Stimulated activated CD4-positive, alpha-beta T cell treated with anti-CD3 and anti-CD28 coated beads, Interleukin-2, amount 100 ng/mL, for 24 hours (primary cell): ENCODE measurements around the gene RPS15A.

ENCODE experiments used
- DNase-seq, 2 donors: peaks; one replicate each; pipeline ENCODE4 v3.0.0-alpha.2; 2020

The RPS15A gene

DNA sequence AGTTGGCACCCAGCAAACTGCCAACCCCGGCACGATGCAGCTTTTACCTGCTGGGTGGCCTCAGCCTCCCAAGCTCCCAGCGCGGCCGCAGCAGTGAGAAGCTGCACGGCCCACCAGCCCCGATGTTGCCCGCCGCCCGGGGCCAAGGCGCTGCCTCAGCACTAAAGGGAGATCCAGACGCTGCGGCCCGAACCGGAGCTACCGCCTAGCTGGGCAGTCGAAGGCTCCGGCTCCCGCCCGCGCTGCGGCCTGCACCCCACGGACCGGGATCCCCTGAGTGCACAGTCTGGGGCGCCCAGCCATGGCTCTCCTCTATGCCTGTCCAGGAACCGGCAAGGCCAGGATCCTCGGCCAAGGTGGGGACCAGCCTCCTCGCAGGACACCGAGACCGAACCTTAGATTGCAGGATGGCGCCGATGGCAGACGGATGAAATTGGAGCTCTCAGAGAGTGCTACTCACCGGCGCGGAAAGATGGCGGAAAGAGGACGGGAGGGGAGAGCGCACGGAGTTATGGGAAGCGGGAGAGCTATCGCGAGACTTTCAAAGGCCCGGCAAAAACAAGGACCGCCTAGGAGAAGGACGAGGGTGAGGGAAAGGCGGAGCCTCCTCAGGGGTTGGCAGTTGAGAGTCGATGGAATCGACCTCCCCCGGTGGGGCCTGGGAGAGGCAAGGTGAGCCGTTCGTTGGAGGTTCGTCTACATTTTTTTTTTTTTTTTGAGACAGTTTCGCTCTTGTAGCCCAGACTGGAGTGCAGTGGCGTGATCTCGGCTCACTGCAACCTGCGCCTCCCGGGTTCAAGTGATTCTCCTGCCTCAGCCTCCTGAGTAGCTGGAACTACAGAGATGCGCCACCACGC, at the start of gene RPS15A:
RPS15A (minus strand) TSS at position 485 of the 857 bp plus-strand sequence. CDS start 1,221 bp downstream, outside the sequence.
- peak; percentile 90 to 93 for DNase-seq

GRCh38 chr16:18839555-18839954, 49.4 kb upstream of the RPS15A start:
- no peak for DNase-seq

- DNase-seq, result no peak
These were observed 46.6 kb upstream of the RPS15A start for GRCh38 chr16:18836702-18837101.

DNA sequence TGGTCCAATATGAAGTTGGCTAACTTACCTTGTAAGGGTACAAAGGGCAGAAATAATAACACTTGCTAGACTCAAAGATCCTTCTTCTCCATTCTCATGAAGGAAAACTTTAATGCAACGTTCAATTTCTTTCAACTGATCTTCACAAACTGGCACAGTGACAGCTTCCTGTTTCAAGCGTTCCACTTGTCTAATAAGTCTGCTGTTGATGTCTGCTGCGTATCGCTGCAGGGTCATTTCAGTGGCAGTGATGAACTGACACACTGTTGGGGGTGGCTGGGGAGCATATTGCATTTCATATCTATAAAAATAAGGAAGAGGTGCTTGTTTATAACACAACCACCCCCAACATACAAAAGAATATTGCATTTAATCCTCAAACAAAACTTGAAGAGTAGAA, 44.7 kb upstream of the RPS15A start:
- no peak for DNase-seq

DNA sequence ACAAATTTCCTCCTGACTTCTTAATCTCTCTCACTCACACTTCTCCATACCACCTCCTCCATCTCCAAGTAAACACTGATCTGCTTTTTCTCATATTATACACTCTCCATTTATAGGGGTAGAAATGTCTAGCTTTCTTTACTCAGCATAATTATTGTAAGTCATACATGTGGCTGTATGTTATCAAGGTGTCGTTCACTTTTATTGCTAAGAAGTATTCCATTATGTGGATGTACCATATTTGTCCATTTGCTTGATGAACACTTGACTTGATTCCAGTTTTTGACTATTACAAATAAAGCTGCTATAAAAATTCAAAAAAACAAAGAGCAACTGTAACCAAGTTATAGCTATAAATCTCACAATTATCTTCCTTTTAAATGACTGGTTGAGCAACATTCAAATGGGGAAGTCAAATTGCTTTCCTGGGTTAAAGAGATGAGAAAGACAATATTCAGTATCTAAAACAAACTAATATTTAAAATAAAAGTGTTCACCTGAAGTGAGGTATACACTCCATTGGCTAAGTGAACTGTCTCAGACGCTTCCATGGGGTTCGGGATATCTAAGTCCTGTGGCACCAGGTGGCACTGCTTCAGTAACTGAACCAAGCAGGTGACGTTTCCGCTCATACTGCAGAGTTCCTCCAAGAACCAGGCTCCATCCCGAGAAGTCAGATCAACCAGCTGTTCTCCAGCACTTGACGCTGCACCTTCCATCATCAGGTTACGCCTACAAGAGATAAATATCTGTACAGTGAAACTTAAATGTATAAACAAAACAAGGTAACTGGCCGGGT, 43.8 kb upstream of the RPS15A start:
- no peak for DNase-seq

GRCh38 chr16:18832613-18833012, 42.5 kb upstream of the RPS15A start:
- DNase-seq, result no peak

DNA sequence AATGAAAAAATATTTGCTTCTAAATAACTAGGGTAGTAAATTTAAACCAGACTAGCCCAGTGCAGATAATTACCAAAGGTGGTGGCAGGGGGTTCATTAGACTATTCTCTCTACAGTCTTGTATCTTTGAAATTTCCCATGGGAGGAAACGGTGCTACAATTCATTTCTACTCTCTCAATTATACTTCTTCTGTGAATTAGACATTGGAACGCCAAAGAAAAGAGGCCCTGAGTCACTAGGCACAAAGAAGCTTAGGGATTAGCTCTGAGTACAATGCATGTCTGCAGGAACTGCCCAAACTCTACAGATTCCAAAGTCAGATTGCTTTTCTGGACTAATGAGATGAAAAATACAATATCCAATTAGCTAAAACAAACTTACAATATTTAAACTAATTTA, 41.9 kb upstream of the RPS15A start:
- no peak for DNase-seq

- no peak for DNase-seq
These were observed 39.1 kb upstream of the RPS15A start for GRCh38 chr16:18829251-18829650.

DNA sequence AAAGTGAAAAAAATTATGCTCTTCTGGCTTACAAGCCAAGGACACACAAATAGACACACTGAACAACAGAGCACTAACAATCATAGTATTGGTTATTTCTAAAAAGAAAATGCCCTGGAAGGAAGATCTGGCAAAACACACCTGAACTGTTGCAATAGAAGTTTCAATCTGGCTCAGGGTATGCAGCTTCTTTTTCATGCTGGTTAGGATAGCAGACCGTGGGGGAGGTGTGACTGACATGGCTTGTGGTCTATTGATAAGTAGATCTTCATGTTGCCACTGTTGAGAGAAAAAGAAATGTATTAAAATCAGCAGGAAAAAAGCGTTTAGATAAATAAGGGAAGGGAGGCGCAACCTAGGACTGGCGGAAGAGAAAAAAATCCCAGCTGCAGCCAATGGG, 37.8 kb upstream of the RPS15A start:
- DNase-seq, result no peak

GRCh38 chr16:18816286-18816685, 26.2 kb upstream of the RPS15A start:
- no peak for DNase-seq

- no peak for DNase-seq
These were observed 21.8 kb upstream of the RPS15A start for GRCh38 chr16:18811925-18812324.

DNA sequence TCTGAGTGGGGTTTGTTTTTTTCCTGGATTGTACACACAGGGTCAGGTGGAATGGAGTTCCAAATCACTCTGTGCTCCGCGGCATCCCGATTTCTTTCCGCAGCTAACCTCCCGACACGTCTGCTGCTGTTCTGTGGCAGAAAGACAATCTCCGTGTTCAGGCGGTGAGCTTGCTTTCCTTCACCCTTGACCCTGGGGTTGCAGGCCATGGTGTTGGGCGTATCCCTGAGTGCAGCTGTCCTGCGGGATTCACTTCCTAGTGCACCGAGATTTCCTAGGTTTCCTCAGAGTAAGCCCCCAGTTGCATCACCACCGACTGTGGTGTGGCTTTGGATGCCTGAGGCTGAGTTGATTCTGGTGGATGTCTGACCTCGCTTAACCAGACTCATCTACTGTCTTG, 19.0 kb upstream of the RPS15A start:
- DNase-seq, result no peak

- DNase-seq, result no peak
These were observed 15.2 kb upstream of the RPS15A start for GRCh38 chr16:18805257-18805773.

DNA sequence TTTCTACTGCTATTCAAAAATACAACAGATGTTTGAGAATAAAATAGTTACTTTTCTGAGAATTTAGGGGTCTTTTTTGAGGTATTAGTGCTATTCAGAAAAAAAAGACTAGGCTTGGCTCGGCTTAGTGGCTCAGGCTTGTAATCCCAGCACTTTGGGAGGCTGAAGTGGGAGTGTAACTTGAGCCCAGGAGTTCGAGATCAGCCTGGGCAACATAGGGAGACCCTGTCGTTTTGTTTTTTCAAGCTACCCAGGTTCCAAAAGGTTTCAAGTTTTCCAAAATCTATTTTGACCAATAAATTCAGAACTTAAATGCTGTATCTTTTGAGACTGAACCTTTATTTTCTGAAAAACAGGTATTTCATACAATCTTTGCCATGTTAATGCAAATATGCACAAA, 14.4 kb upstream of the RPS15A start:
- no peak for DNase-seq

GRCh38 chr16:18803569-18804462, 13.7 kb upstream of the RPS15A start:
- DNase-seq, result no peak

- no peak for DNase-seq
These were observed 12.7 kb upstream of the RPS15A start for GRCh38 chr16:18802767-18803343.

DNA sequence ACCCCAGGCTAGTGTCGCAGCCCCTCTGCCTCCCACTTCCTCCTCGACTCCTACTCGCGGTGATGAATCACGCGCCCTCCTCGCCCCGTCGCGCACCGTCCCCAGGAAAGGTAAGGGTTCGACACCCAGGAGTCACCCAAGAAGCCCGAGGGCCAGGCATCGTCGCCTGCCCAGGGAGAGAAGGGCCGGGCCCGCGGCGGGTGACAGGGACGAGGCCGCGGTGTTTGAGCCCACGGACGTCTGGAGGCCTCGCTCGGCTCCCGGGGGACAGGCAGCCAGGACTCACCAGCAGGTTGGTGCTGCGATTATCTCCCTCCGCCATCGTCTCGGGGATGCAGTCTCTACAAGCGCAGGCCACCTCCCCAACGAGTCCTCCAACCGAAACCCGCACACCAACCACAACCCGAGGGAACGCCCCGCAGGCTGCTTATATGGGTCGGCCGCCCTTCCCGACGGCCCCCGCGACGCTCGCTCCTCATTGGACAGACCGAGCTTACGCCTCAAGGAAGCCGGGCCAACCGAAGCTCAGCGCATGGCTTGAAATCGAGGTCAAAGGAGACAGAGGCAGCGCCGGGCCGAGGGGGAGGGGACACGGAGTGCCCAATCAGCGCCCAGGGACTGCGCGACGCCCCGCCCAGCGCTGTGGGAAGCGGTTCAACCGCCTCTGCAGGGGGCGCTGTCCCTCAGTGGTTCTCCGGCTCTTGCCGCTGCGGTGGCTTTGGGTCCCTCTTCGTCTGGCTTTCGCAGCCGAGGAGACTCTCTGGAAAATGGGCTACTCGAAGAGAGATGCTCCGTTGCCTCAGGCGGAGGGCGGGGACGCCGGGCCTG, 11.2 kb upstream of the RPS15A start, which contains the start of gene ARL6IP1:
ARL6IP1 (minus strand) TSS at position 405 of the 828 bp plus-strand sequence; CDS start at position 322, 83 bp downstream.
- peak; percentile 98 for DNase-seq

- no peak for DNase-seq
These were observed 10.6 kb upstream of the RPS15A start for GRCh38 chr16:18800775-18801144.

DNA sequence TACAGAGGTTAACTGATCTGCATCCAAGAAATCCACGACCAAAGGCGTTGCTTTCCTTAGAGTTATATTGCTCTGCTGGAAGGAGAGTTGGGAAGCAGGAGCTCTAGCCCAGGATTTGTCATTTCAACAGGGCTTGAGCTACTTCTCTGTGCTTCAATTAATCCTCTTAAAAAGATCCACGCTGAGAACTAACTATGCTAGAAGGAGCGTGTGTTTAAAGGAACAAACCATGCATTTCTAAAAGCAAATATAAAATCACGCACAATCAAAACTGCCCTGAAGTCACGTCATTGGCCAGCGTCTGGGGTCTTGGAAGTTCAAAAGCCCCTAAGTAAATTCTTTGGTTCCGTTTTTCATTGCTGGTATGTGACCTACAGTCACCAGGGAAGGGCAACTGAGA, 10.2 kb upstream of the RPS15A start:
- no peak for DNase-seq

DNA sequence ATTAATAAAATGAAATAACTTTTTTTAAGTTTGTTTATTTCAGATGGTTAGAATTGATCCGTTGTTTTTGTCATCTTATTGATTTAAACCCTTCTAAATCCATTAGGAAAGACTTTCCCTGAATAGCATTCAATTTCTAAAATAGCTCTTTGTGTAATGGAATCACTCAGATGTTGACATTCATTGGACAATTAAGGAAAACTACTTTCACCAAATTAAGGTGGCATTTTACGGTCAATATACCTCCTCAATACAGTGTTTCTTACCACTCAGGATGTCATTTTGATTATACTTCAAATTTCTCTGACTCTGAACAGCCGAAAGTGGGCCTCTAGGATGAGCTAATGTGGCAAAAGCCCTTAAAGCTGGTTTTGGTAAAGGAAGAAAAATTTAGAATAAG, 9.4 kb upstream of the RPS15A start:
- DNase-seq, result no peak

DNA sequence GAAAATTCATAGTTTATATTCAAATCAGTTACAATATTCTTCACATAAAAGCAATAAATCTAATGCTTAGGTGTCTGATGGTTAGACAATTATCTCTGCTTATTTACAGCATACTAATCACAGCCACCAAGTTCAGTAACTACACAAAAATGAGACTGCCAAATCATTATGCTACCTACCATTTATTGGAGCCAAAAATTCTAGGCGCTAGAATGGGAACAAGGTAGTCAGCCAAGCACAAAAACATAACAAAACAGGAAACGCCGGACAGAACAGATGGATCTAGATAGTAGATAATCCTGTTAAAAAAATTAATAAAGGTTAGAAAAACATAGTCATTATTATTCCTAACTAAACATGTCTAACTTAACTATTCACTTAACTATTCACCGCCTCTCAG, 7.6 kb upstream of the RPS15A start:
- no peak for DNase-seq
